Fibroblast of lung (primary cell): Measurements from ENCODE around the gene TACSTD2.
"Not testable (repeated sequence)": the region's sequence is repeated elsewhere in the genome, so short reads cannot be mapped to it uniquely, and the experiment has no call there.

Experiments used
- EZH2 ChIP-seq: IDR thresholded peaks from 2 replicates; pipeline ENCODE4 v1.5.1; 2012; ENCODE audit warnings: low read length, control low read depth, mild to moderate bottlenecking; ENCODE audit errors: missing control alignments
- TF ChIP-seq, protein P1 (sequence below), 2 donors: IDR thresholded peaks in 1 of 2; conservative IDR thresholded peaks in 1 of 2; 1 replicate in 1 of 2; 2 replicates in 1 of 2; pipeline ENCODE4 v1.5.1; 2011 to 2012; ENCODE audit warnings: low read length in 2 of 2, control low read depth in 1 of 2, inconsistent platforms in 1 of 2, low read depth in 1 of 2, mild to moderate bottlenecking in 1 of 2

DNA sequence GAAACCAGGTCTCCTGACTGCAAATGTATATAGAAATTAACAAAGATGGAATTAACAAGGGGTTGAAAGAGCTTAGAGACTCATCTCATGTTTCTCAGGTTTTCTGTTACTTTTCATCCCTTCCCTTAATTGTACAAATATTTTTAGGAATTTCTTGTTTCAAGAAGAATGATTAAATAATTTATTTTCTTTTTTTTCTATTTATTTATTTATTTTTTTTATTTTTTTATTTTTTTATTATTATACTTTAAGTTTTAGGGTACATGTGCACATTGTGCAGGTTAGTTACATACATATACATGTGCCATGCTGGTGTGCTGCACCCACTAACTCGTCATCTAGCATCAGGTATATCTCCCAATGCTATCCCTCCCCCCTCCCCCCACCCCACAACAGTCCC lies 5.1 kb upstream of the TACSTD2 start:
- TF ChIP-seq, protein P1, sequence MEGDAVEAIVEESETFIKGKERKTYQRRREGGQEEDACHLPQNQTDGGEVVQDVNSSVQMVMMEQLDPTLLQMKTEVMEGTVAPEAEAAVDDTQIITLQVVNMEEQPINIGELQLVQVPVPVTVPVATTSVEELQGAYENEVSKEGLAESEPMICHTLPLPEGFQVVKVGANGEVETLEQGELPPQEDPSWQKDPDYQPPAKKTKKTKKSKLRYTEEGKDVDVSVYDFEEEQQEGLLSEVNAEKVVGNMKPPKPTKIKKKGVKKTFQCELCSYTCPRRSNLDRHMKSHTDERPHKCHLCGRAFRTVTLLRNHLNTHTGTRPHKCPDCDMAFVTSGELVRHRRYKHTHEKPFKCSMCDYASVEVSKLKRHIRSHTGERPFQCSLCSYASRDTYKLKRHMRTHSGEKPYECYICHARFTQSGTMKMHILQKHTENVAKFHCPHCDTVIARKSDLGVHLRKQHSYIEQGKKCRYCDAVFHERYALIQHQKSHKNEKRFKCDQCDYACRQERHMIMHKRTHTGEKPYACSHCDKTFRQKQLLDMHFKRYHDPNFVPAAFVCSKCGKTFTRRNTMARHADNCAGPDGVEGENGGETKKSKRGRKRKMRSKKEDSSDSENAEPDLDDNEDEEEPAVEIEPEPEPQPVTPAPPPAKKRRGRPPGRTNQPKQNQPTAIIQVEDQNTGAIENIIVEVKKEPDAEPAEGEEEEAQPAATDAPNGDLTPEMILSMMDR (conservative IDR thresholded peaks at IDR 0.05 in 1 of 2, IDR thresholded peaks at IDR 0.05 in 1 of 2; ENCODE audit: low read depth in 1 of 2, low read length in 2 of 2) = not testable (repeated sequence)
- TF ChIP-seq EZH2 = not testable (repeated sequence)
